GM12878 (cell line): Measurements from ENCODE around the gene KLHL22. TPM values are rescaled to one million over a fixed set of nuclear protein-coding genes. Genes with fewer than 3 reads are reported as not detected.
"Not testable (repeated sequence)": the region's sequence is repeated elsewhere in the genome, so short reads cannot be mapped to it uniquely, and the experiment has no call there.

Experiments used
- ATAC-seq: fragments of 200-7000 bp; cut with Tn5 transposase; 3 replicates; pipeline ENCODE4 v1.9.1; 2020; ENCODE audit warnings: mild to moderate bottlenecking, moderate library complexity
- BruUV-seq: library from RNA; stranded (reverse); fragments of 400-500 nt; replicated peaks from 2 replicates; lab custom pipeline; 2021; lab: Mats Ljungman, UMichigan
- CTCF ChIA-PET: fragments of 300-600 bp; sonication (Branson Sonifier 250); formaldehyde crosslinking; extraction: SDS; loops from one replicate; lab custom pipeline; 2021; ENCODE audit warnings: inconsistent platforms; lab: Yijun Ruan, JAX
- POLR2A ChIA-PET: fragments of 350-600 bp; formaldehyde crosslinking; extraction: SDS; loops from one replicate; lab custom pipeline; 2021; ENCODE audit warnings: inconsistent platforms; lab: Charles Lee
- RAD21 ChIA-PET: fragments of 300-600 bp; sonication (Branson Sonifier 250); formaldehyde crosslinking; loops from one replicate; lab custom pipeline; 2023; ENCODE audit warnings: antibody characterized with exemption; ENCODE audit not compliant: unreplicated experiment; lab: Charles Lee
- SMC1A ChIA-PET: fragments of 300-600 bp; sonication (Branson Sonifier 250); formaldehyde crosslinking; loops from one replicate; lab custom pipeline; 2023; ENCODE audit not compliant: unreplicated experiment, uncharacterized antibody; lab: Charles Lee
- DNase-seq: peaks from one replicate; pipeline ENCODE4 v3.0.0-alpha.2; 2011; ENCODE audit warnings: low read depth, low spot score
- FAIRE-seq: peaks from 3 replicates; lab custom pipeline; 2011; peaks lifted over from hg19 to GRCh38; lab: Jason Lieb, UNC
- H2AFZ ChIP-seq: 2 replicates; pipeline ENCODE4 v1.6.0; 2011; ENCODE audit warnings: low read depth, low read length, control low read depth; ENCODE audit not compliant: control insufficient read depth
- H3K27ac ChIP-seq: 2 replicates; pipeline ENCODE4 v1.5.1; 2011; ENCODE audit warnings: control low read depth; ENCODE audit not compliant: control insufficient read depth, insufficient read depth
- H3K27me3 ChIP-seq, 2 experiments: replicated peaks in 1 of 2; 2 replicates each; pipeline versions ENCODE4 v1.6.0 to v1.6.1; 2011; ENCODE audit warnings: low read length in 1 of 2; ENCODE audit not compliant: control insufficient read depth in 2 of 2, insufficient read depth in 2 of 2
- H3K36me3 ChIP-seq, 2 experiments: 2 replicates each; pipeline ENCODE4 v1.5.1; 2011; ENCODE audit warnings: low read length in 1 of 2; ENCODE audit not compliant: control insufficient read depth in 2 of 2, insufficient read depth in 2 of 2
- H3K4me1 ChIP-seq: 2 replicates; pipeline ENCODE4 v1.6.1; 2011; ENCODE audit warnings: mild to moderate bottlenecking, low read length, moderate library complexity, mixed read lengths; ENCODE audit not compliant: control insufficient read depth, insufficient read depth
- H3K4me2 ChIP-seq: 2 replicates; pipeline ENCODE4 v1.6.0; 2011; ENCODE audit warnings: control low read depth; ENCODE audit not compliant: control insufficient read depth, insufficient read depth
- H3K4me3 ChIP-seq: fragments of 200-600 bp; sonication (generic); 2 replicates; pipeline ENCODE4 v1.5.1; 2016
- H3K79me2 ChIP-seq: 2 replicates; pipeline ENCODE4 v1.6.0; 2011; ENCODE audit warnings: low read length; ENCODE audit not compliant: control insufficient read depth, insufficient read depth
- H3K9ac ChIP-seq: 2 replicates; pipeline ENCODE4 v1.8.0; 2011; ENCODE audit warnings: low read length, control low read depth, mixed read lengths; ENCODE audit not compliant: control insufficient read depth, insufficient read depth
- H3K9me3 ChIP-seq: replicated peaks from 3 replicates; pipeline ENCODE4 v1.5.1; 2011; ENCODE audit warnings: mild to moderate bottlenecking, low read length; ENCODE audit not compliant: control insufficient read depth, insufficient read depth
- H4K20me1 ChIP-seq: 2 replicates; pipeline ENCODE4 v1.6.0; 2011; ENCODE audit not compliant: control insufficient read depth, insufficient read depth
- DPF2 ChIP-seq: fragments of 450-650 bp; IDR thresholded peaks from 2 replicates; pipeline ENCODE4 v1.6.1; 2017; ENCODE audit warnings: mild to moderate bottlenecking
- IKZF1 ChIP-seq: fragments of 450-650 bp; conservative IDR thresholded peaks from 2 replicates; pipeline ENCODE4 v1.6.1; 2017; ENCODE audit warnings: antibody characterized with exemption, mild to moderate bottlenecking
- NFYB ChIP-seq: IDR thresholded peaks from 2 replicates; pipeline ENCODE4 v1.6.1; 2011; ENCODE audit warnings: low read depth, mild to moderate bottlenecking, low read length, improper control_type of control experiment, moderate library complexity; ENCODE audit not compliant: insufficient read depth
- NR2F1 ChIP-seq: fragments of 450-650 bp; conservative IDR thresholded peaks from 2 replicates; pipeline ENCODE4 v1.6.1; 2017; ENCODE audit warnings: mild to moderate bottlenecking
- POLR2A ChIP-seq: IDR thresholded peaks from 2 replicates; pipeline ENCODE4 v1.6.1; 2011; ENCODE audit warnings: low read depth, mild to moderate bottlenecking, low read length
- RELA ChIP-seq: fragments of 450-650 bp; IDR thresholded peaks from 2 replicates; pipeline ENCODE4 v1.8.0; 2014; ENCODE audit warnings: borderline replicate concordance; ENCODE audit not compliant: partially characterized antibody
- RUNX3 ChIP-seq: IDR thresholded peaks from 2 replicates; pipeline ENCODE4 v1.6.1; 2012; ENCODE audit warnings: low read length, inconsistent platforms
- WGBS: methylation state at CpG from one replicate; pipeline ENCODE4 v1.1.6; 2016; ENCODE audit warnings: low lambda C conversion rate; ENCODE audit not compliant: insufficient replicate concordance, insufficient coverage; ENCODE audit errors: missing lambda C conversion rate; 5-methylcytosine and 5-hydroxymethylcytosine counted together
- in situ Hi-C: fragments of 300-500 bp; cut with MboI; formaldehyde crosslinking; loops from 9 replicates; pipeline ENCODE4 v1.14.3; 2018; ENCODE audit warnings: mixed read lengths
- intact Hi-C: fragments of 100-400 bp; cut with micrococcal nuclease; formaldehyde crosslinking; loops from one replicate; pipeline ENCODE4 v1.14.2; 2022; ENCODE audit not compliant: unreplicated experiment
- polyA plus RNA-seq, 11 experiments: library from polyadenylated mRNA; depleted of rRNA in 4 of 11; unstranded in 6 of 11; stranded (reverse) in 5 of 11; fragments of >200 nt; fragmentation: Nextera tagmentation in 4 of 11; fragmentation: Illumina TruSeq in 1 of 11; extraction: Ambion mirVana in 4 of 11; extraction: Trizol in 1 of 11; gene quantifications; 1 replicate in 1 of 11; 2 replicates in 10 of 11; pipeline versions ENCODE4 v1.2.1 to v1.2.3, GENCODE V29; 2011 to 2016; ENCODE audit warnings: inconsistent platforms in 2 of 11, missing spikeins in 2 of 11, low read depth in 1 of 11
- total RNA-seq, 4 experiments: library from RNA; depleted of rRNA in 3 of 4; stranded (reverse); fragments of >200 nt in 3 of 4; fragmentation: Illumina TruSeq in 1 of 4; extraction: Trizol in 1 of 4; gene quantifications; 2 replicates each; pipeline versions ENCODE4 v1.2.1 to v1.2.3, GENCODE V29; 2013 to 2021
- TF ChIP-seq, protein P1 (sequence below): fragments of 450-650 bp; conservative IDR thresholded peaks from 2 replicates; pipeline ENCODE4 v1.6.1; 2017; ENCODE audit warnings: mild to moderate bottlenecking, moderate library complexity
- TF ChIP-seq, protein P2 (sequence below): fragments of 450-650 bp; IDR thresholded peaks from 2 replicates; pipeline ENCODE4 v1.6.1; 2017; ENCODE audit warnings: mild to moderate bottlenecking, moderate library complexity

The KLHL22 gene
- total and polyA plus RNA-seq, 10 of the 15 experiments (the other 5 are each of a cell fraction or from before 2014, with no cell fraction given), result 0.06 to 22.1 (median 14.2) TPM

DNA sequence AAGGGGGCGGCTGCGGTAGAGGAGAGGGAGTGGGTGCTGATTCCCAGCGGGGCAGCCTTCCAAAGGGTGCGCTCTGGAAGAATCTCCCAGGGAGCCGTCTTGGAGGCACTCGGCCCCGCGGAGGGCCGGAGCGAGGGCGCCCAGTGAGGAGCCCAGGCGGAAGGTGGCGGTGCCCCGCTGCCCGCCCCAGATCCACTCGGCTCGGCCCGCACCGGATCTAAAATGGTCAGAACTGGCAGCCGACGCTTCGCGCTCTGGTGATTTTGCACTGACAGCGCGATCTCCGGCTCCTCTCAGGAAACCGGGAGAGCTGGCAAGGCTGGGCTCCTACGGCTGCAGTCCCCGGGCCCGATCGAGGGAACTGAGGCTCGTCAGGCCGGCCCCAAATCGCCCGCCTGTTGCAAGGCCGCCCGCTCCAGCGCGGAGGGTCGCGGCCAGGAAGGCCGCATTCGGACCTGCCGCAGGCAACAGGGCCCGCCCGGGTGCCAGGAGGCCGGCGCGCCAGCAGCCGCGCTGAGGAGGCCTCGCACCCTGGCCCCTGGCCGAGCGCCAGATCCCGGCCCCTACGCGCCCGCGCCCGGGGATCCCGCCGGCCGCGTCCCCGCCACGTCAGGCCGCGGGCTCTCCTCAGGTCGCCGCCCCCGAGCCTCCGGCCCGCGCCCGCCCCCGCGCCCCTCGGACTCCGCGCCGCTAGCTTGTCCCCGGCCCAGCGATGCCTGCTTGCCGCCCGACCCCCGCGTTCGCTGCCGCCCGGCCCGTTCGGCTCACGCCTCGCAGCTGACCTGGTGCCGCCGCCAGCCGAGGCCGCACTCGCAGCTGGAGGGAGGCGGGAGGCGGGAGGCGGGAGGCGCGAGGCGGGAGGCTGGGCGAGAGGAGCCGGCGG, at the start of gene KLHL22 (continued):
- TF ChIP-seq, protein P1, sequence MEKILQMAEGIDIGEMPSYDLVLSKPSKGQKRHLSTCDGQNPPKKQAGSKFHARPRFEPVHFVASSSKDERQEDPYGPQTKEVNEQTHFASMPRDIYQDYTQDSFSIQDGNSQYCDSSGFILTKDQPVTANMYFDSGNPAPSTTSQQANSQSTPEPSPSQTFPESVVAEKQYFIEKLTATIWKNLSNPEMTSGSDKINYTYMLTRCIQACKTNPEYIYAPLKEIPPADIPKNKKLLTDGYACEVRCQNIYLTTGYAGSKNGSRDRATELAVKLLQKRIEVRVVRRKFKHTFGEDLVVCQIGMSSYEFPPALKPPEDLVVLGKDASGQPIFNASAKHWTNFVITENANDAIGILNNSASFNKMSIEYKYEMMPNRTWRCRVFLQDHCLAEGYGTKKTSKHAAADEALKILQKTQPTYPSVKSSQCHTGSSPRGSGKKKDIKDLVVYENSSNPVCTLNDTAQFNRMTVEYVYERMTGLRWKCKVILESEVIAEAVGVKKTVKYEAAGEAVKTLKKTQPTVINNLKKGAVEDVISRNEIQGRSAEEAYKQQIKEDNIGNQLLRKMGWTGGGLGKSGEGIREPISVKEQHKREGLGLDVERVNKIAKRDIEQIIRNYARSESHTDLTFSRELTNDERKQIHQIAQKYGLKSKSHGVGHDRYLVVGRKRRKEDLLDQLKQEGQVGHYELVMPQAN, result peak; percentile 71
- TF ChIP-seq RUNX3 (peak; percentile 2; the same call in 1 of the 2 replicates), NR2F1 (0 out of 2 replicates have a peak, but pooled peaks have one; percentile 45), RELA (no peak), NFYB (no peak), POLR2A (peak; percentile 71), IKZF1 (peak; percentile 55), DPF2 (0 out of 2 replicates have a peak, but pooled peaks have one; percentile 57)
- TF ChIP-seq, protein P2, sequence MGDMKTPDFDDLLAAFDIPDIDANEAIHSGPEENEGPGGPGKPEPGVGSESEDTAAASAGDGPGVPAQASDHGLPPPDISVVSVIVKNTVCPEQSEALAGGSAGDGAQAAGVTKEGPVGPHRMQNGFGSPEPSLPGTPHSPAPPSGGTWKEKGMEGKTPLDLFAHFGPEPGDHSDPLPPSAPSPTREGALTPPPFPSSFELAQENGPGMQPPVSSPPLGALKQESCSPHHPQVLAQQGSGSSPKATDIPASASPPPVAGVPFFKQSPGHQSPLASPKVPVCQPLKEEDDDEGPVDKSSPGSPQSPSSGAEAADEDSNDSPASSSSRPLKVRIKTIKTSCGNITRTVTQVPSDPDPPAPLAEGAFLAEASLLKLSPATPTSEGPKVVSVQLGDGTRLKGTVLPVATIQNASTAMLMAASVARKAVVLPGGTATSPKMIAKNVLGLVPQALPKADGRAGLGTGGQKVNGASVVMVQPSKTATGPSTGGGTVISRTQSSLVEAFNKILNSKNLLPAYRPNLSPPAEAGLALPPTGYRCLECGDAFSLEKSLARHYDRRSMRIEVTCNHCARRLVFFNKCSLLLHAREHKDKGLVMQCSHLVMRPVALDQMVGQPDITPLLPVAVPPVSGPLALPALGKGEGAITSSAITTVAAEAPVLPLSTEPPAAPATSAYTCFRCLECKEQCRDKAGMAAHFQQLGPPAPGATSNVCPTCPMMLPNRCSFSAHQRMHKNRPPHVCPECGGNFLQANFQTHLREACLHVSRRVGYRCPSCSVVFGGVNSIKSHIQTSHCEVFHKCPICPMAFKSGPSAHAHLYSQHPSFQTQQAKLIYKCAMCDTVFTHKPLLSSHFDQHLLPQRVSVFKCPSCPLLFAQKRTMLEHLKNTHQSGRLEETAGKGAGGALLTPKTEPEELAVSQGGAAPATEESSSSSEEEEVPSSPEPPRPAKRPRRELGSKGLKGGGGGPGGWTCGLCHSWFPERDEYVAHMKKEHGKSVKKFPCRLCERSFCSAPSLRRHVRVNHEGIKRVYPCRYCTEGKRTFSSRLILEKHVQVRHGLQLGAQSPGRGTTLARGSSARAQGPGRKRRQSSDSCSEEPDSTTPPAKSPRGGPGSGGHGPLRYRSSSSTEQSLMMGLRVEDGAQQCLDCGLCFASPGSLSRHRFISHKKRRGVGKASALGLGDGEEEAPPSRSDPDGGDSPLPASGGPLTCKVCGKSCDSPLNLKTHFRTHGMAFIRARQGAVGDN, result peak; percentile 38; the same call in 1 of the 2 replicates
- TF ChIP-seq, all 136 proteins: peak for 12

DNA sequence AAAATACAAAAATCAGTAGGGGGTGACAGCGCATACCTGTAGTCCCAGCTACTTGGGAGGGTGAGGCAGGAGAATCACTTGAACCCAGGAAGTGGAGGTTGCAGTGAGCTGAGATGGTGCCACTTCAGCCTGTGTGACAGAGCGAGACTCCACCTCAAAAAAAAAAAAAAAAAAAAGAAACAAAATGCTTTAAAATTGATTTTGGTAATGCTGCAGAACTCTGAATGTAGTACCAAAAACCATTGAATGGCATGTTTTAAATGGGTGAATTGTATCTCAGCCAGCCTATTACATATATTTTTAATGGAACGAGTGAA, 49.7 kb upstream of the KLHL22 start:
- POLR2A ChIA-PET, H3K27me3 ChIP-seq, H3K9ac ChIP-seq, H3K27ac ChIP-seq, H2AFZ ChIP-seq, intact Hi-C loops, RAD21 ChIA-PET, ATAC-seq, H4K20me1 ChIP-seq, SMC1A ChIA-PET, H3K4me2 ChIP-seq, H3K9me3 ChIP-seq, H3K4me3 ChIP-seq, FAIRE-seq, in situ Hi-C loops, DNase-seq, H3K4me1 ChIP-seq, CTCF ChIA-PET, BruUV-seq: not testable (repeated sequence)
- peaks cover 18% of the 10 kb centered on the region for H3K79me2 ChIP-seq
- H3K36me3 ChIP-seq, result peaks cover 9 to 12% of the 10 kb centered on the region in 2 experiments
- 100% methylated on average over 3 of the region's 3 CpGs for WGBS
